GM15510 (cell line): ENCODE results near the gene AAK1.

Experiments
- POLR2A ChIP-seq: IDR thresholded peaks from 3 replicates; pipeline ENCODE4 v1.6.1; 2011; ENCODE audit warnings: borderline replicate concordance; ENCODE audit not compliant: insufficient read length; ENCODE audit errors: extremely low read depth

AAK1 gene

DNA sequence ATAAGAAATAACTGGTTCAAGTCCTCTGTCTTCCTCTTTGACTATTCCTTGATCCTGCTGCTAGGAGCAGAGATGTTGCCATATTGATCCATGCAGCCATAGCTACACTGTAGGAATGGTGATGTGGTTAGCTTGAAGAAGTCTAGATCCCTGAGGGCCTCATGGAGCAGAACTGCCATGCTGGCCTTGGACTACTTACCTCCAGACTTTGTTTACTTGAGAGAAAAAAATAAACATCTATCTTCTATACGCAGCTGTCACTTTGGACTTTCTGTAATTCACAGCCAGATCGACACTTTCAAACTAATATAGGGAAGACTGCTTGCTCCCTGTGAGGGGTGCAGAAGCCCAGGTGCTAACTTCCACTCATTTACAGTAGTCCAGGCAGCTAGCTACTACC, 121.8 kb downstream of the AAK1 start:
- no peak for TF ChIP-seq POLR2A

DNA sequence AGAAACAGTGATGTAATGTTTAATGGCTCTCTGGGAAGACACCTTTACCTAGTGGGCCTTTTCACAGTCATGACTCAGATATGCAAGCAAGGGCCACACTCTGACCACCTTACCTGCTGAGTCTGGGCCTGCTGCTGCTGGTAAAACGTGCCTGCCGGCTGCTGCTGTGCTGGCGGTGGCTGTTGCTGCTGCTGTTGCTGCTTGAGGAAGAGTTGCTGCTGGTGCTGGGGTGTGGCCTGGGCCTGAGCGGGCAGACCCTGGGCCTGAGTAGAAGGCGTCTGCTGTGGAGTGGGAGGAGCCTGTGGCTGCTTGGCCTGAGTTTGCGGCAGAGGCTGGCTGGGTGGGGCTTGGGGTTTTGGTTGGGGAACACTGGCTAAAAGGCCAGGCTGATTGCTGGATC, 124.7 kb downstream of the AAK1 start:
- no peak for TF ChIP-seq POLR2A

DNA sequence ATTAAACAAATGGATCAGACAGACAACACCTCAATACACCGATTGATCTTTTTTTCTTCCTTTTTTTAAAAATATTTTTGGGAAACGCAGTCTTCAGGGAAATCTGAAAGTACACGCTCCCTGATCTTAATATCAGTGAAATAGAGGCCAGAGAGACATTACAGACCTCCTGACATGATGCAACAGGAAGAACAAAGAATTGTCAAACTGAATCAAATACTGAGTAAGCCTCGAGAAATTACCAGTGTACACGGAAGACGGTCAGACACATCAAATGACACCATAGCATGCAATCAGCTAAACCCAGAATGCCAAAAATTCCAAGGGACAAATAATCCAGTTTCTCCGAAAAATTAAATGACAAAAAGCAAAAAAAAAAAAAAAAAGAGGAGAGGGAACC, 126.1 kb downstream of the AAK1 start:
- TF ChIP-seq POLR2A, result no peak

DNA sequence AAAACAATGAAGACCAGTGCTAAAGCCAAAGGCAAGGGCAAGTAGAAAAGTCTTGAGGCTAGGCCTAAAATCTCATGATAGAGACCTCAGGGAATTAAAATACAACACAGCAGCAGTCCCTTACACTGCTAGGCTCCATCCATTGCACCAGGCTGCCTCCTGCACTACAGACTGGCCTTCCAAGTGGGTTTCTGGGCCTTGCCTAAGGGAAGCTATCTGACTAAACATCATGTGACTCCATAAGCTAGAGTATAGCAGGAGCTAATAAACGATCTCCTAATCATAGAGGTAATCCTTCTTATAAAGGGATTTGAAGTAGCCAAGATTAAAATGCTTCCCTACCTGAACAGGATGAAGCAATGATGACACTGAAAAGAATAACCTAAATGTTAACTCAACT, 128.7 kb downstream of the AAK1 start:
- TF ChIP-seq POLR2A, result no peak

DNA sequence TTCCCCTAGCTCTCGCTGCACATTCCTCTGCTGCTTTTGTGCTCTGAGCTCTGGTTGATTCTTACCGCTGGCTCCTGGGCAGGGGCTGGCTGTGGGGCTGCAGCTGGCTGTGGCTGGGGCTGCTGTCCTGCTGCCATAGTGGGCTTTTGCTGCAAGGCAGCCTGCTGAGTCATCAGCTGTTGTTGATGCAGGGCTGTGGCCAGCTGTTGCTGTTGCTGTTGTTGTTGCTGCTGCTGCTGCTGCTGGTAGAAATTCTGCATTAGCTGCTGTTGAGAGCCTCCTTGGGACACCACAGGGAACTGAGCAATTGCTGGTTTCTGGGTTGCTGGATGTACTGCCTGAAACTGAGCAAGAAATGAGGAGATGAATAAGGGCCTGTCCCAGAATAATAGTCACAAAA, 129.1 kb downstream of the AAK1 start:
- no peak for TF ChIP-seq POLR2A

DNA sequence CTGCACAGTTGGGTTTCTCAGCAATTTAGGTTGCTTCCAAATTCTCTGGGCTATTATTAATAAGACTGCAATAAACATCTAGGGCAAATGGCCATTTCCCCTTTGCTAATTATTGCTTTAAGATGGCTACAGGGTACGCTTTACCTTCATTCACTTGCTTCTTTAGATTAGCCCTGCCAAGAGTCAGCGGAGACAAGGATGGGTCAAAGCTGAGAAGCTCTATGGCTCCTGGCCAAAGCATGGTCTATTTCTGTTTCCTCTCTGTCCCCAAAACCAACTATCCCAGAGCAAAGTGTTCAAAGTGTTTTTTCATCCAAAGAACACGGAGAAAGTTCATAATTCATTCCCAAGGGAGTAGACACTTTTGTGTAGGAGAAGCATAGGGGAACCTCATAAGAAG, 131.1 kb downstream of the AAK1 start:
- TF ChIP-seq POLR2A, result no peak

DNA sequence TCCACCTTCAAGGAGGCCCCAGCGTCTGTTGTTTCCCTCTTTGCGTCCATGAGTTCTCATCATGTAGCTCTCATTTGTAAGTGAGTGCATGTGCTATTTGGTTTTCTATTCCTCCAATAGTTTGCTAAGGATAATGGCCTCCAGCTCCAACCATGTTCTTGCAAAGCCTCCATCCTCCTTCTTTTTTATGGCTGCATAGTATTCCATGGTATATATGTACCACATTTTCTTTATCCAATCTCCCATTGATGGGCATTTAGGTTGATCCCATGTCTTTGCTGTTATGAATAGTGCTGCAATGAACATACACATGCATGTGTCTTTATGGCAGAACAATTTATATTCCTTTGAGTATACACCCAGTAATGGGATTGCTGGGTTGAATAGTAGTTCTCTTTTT, 133.3 kb downstream of the AAK1 start:
- no peak for TF ChIP-seq POLR2A

DNA sequence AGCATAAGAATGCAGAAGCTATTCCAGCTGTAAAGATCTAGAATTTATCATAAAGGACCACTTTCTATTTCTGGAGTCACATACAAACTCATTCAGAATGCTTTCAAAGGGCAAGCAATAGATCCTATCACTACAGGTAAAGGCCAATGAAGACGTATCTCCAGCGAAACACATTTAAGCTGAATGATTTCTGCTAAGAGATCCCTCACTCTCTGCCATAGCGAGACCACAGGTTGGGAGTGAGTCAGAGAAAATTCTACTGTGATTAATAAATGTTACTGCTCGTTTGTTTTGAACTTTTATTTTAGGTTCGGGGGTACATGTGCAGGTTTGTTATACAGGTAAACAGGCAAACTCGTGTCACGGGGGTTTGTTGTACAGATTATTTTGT, 133.8 kb downstream of the AAK1 start:
- no peak for TF ChIP-seq POLR2A

DNA sequence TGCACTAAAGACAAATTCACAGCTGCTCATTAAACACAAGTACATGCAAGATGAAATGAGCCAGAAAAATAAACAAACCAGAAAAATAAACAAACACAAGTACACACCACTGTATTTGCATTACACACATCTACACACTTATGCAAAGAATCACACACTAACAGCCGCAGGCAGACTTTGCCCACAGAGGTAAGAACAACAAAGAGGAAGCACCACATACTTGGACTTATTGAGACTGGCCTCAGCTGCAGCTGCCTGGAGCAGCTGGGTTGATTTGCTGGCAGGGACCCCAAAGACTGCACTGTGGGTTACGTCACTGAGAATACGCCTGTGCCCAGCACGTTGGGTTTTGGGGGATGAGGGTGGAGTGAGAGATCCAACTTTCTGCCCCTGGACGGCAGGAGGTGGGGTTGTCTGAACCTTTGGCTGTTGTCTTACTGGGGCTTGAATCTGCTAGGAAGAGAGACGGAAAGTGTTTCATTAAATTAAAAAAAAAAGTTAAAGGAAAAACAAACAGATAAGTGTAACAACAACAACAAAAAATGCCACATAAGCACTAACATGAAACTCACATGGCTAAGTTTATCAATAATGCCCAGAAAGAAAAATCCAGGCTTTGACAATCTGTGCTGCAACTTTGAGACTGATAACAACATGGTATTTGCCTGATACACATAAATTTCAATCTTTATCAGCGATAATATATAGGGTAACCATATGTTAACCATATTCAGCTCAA, 134.4 kb downstream of the AAK1 start:
- TF ChIP-seq POLR2A, result no peak

DNA sequence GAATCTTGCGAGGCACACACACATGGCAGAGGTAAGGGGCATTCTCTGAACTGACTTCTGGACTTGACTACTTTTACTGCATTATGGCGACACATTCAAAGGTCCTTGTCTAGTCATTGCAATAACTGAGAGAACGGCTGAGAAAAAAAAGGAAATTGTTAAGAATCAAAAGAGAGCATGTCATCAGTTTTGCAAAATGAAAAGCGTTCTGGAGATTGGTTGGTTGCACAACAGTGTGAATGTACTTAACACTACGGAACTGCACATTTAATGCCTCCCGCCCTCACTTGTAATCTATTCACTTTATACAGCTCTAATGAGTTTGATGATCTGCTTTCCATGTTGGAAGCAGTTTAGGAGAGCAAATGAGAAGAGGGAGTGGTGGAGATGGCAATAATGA, 137.8 kb downstream of the AAK1 start:
- no peak for TF ChIP-seq POLR2A

DNA sequence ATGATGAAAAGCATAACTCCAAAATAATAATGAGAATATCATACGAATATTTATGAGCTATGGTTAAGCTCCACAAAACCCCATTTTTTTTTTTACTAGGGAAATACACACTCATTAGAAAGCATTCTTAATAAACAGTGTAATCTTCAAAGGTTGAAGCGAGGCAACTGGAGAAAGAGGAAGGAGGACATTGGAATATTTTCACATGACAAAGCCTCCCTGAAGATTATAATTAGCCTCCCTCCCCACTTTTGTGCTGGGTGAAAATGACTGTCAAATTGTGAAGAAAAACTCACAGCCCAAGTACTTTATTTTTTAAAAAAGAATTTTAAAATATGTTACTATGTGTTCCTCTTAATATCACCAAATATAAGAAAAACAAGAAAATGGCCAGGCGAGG, 142.2 kb downstream of the AAK1 start:
- no peak for TF ChIP-seq POLR2A

DNA sequence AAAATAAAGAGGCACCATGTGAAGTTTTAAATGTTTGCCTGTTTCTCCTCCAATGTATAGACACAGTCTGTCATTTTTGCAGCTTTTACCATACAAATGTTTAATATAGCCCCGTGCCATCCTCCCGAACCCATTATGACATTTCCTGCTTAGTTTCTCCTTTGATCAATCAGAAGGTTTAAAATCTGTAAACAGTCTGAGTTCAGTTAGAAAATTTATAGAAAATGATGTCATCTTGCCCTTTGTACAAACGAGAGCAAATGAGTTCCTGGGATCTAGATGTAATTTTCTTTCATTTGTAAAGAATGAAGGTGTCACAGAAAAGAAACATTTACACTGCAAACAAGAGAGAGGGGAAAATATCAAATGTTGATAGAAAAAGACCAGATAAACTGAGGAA, 143.6 kb downstream of the AAK1 start:
- no peak for TF ChIP-seq POLR2A

DNA sequence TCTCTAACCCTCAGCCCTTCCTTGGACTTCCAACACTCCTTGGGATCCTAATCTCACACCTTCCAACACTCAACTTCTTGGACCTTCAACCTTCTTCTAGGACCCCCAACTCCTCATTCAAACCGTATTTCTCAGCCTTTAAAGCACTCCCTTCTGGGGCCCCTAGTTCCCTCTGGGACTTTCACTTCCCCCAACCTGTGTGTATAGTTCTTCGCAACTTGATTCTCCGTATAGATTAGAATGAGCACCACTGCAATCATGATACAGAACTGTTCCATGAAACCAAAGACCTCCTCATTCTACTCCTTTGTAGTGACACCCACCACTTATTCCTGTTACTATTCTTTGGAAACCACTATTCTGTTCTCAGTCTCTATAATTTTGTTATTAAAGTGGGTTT, 144.3 kb downstream of the AAK1 start:
- TF ChIP-seq POLR2A, result no peak

DNA sequence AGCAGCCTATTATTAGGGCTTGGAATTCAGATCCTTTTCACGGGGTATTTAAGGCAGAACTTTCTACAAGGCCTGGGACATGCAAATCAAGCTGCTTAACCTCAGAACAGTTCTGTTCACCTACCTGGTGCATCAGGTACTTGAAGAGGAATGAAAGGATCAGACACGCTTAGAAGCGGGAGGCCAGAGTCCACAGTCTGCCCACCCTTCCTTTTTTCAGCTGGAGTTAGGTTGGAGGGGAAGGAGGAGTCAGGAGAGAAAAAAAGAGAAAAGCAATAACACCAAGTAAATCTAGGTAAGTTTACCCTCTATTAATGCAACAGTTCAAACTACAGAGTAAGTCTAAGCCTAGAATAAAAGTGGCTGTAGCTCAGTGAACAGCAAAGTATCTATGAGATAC, 147.7 kb downstream of the AAK1 start:
- no peak for TF ChIP-seq POLR2A

DNA sequence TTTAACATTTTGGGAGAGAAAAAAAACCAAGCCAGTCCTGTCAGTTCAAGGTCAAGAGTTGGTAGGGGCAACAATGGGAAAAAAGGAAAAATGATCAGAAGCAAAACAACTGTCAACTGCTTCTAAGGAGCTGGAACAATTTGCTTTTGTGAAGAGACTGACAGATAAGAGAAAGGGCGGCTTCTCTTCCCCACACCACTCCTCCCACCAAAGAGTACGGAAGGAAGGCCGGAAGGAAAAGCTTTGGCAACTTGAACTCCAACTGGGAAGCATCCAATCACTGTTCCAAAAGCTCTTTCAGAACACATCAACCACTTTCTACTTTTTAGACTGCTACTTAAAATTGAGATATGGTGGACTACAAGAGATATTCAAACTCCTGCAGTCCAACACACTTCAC, 148.5 kb downstream of the AAK1 start:
- no peak for TF ChIP-seq POLR2A

DNA sequence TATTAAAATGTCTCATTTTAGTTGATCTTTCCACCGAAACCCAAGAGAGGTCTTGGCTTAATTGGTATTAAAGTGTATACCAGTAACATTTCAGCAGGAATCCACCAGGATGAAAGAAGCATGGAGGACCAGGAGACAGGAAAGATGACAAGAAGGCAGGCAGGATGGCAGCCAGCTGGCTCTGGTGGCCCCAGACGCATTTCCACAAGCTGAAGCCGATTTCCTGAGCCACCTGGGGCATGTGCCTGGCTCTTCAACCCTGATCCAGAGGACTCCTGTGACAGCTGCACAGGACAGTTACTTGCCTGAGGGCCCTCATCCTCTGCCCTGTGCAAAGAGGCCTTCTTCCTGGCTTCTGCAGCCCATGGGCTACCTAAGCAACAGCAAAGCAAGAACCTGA, 149.4 kb downstream of the AAK1 start:
- TF ChIP-seq POLR2A, result no peak

DNA sequence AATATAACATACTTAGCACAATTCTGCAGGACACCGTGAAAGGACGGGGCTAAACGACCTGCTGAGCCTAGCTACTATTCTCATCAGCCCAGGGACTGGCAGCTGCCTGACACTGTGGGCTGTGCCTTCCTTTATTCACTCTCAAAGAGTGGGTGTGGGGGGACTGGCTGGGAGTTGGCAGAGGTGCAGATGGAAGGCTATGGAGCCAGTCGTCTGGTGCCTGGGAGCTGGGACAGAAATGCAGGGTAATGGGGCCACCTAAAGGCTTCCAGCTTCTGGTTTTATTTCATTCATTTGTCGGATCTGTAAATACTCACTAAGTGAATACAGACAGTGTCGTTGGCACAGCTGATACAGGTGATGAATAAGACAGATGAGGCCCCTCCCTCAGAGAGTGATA, 150.3 kb downstream of the AAK1 start:
- no peak for TF ChIP-seq POLR2A

DNA sequence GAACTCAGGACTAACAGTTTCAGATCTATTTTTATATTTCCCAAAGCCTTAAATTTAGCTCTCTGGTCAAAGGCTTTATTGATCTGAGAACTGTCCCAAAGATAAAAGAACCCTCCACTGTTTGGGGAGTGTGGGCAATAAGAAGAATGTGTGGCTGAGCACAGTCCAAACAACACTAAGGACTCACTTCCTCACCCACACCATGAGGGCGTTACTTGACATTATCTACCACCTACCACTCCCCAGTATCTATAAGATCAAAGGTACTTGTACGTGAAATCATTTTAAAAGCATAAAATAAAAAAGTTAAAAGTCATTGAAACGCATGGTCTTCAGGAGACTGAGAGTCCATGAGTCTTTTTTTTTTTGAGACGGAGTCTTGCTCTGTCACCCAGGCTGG, 151.7 kb downstream of the AAK1 start:
- TF ChIP-seq POLR2A, result no peak

DNA sequence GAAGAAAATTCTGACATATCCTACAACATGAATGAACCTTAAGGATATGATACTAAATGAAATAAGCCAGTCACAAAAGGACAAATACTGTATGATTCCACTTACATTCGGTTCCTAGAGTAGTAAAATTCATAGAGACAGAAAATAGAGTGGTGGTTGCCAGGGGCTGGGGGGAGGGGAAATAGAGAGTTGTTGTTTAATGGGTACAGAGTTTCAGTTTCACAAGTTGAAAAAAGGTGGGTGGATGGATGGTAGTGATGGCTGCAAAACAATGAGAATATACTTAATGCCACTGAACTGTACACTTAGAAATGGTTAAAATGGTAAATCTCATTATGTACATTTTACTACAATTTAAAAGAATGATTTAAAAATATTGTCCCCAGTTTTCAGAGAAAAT, 153.1 kb downstream of the AAK1 start:
- no peak for TF ChIP-seq POLR2A
